HG03045 (cell line): ENCODE results near the gene KDM4B.

Experiments used
- ATAC-seq: cut with Tn5 transposase; IDR thresholded peaks from one replicate; pipeline ENCODE4 v1.9.1; 2021; ENCODE audit warnings: mild to moderate bottlenecking, moderate library complexity; ENCODE audit not compliant: unreplicated experiment

Gene KDM4B

GRCh38 chr19:5086230-5086629, 117.3 kb downstream of the KDM4B start:
- no peak for ATAC-seq

GRCh38 chr19:5086725-5087439, 118.0 kb downstream of the KDM4B start:
- no peak for ATAC-seq

GRCh38 chr19:5089283-5089682, 120.4 kb downstream of the KDM4B start:
- ATAC-seq: no peak

- ATAC-seq: no peak
Observed at GRCh38 chr19:5090465-5091017, 121.6 kb downstream of the KDM4B start.

DNA sequence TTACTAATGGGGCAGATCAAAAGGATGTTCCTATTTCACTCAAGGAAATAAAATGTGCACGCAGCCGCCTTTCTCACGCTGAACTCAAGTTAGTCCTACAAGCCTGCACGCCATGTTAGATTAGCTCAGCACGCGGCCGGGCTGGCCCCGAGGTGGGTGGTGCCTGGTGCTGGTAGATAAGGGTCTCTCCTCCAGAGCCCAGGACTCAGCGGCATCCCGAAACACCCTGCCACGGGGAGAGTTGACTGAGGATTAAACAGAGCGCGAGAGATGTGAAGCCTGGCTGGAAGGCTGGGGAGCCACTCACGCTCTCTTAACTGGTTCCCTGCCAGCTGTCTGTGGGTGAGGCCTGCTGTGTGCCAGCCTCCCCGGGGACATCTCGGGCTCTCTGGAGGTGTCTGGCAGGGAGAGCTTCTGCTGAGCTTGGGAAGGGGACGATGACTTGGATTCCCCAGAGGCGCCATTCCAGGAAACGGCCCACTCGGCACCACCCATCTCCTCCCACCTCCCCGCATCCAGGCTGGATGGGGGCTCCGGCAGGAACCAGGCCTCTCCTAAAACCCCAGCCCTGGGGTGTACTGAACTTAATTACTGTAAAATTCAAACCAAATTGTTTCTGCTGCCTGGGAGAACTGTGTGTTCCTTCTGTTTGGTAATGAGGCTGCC, 122.2 kb downstream of the KDM4B start:
- ATAC-seq: no peak

DNA sequence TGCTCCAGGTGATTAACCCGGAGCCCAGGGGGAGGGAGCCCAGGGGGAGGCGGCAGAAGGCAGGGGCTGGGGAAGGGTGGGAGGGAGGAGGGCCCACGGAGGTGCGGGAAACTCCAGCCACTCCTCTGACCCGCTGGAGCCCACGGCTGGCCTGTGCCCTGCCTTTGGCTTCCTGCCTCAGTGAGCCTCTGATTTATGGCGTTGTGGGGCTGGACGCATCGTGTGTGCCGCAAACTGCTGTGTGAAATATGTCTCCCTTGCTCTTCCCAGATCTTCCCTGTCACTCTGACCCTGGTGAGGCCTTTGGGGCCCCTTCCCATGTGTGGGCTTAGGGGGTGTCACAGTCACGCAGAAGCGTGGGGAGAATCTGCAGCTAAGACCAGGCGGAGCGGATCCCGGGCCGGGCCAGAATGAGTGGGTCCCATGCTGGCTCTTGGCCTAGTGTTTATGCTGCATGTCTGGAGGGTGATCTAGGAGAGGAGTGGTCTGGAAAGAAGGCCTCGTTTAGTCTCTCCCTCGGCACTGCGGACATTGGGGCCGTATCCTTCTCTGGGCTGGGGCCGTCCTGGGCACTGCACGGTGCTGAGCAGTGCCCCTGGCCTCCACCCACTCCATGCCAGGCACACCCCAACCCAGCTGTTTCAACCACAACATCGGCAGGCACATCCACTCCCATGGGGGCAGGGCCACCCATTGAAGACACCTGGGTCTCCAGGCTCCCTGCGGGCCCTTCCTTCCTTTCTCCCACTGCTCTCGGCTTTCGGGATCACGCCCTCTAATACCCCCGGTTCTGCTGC, 123.0 kb downstream of the KDM4B start:
- ATAC-seq: no peak

DNA sequence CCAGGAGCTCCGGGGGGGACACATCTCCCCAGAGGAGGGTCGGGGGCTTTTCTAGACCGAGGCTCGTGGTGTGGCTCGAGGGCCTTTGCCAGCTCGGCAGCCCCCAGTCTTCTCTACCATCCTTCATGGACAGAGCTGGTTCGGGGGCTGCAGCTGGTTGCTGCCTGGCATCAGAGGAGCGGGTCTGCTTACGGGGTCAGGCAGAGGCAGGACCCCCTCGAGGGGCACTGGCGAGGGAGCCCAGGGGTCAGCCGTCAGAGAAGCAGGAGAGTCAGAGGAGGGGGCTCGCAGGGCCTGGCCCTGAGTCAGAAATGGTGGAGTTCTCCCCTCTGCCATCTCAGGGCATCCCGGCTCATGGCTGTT, 123.5 kb downstream of the KDM4B start:
- ATAC-seq: no peak

DNA sequence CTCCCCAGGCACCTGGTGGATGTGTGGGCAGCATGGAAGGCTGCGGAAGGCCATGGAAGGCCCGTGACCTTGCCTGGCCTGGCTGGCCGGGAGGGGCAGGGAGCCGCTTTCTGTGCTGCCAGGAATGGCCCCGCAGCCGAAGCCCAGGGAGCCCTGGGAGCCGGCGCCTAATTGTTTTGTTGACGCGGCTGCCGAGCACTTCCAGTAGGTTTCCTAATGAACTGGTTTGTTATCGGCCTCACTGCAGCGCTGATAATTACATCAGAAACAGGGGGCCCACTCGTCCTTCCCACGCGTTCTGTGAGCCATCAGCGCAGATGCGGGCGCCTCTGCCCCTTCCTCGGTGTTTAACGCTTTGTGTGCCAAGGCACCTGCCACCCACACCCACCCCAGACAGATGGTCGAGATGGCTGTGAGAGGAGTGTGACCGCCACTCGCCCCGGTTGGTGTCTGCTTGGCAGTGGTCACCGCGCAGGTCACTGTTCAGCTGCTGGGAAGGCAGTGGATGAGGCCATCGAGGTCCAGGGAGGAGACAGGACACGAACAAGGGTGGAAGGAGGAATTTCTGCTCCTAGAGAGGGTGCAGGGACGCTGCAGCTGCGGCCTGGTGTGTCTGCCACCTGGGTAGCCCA, 124.5 kb downstream of the KDM4B start:
- ATAC-seq: no peak

DNA sequence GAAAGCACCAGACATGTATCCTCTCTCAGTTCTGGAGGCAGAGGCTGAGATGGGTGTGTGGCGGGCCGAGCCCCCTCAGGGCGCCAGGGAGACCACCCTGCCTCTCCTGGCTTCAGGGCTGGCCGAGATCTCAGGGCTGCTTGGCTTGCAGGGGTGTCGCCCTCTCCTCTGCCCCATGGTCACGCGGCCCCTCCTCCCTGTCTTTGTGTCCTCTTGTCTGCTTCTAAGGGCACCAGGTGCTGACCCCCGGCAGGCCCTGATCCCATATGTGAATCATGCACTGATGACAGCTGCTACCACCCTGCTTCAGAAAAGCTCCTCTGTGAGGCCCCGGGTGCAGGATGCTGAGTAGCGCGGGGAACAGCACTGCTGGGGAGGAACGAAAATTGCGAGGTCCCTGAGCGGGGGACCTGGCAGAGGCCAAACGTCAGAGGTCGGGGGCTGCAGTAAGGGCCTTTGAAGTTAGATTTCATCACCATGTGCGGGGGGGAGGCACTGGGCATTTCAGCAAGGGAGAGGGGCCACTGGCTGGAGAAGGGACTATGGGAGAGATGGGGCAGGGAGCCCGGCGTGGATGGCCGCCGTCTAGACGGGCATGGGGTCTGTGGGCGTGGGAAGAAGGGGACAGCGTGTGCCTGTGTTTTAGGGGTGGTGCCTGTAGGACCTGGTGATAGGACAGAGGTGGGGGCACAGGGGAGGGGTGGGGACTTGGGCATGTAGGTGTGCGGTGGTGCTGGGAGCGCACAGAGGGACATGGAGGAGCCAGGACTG, 125.2 kb downstream of the KDM4B start:
- no peak for ATAC-seq

DNA sequence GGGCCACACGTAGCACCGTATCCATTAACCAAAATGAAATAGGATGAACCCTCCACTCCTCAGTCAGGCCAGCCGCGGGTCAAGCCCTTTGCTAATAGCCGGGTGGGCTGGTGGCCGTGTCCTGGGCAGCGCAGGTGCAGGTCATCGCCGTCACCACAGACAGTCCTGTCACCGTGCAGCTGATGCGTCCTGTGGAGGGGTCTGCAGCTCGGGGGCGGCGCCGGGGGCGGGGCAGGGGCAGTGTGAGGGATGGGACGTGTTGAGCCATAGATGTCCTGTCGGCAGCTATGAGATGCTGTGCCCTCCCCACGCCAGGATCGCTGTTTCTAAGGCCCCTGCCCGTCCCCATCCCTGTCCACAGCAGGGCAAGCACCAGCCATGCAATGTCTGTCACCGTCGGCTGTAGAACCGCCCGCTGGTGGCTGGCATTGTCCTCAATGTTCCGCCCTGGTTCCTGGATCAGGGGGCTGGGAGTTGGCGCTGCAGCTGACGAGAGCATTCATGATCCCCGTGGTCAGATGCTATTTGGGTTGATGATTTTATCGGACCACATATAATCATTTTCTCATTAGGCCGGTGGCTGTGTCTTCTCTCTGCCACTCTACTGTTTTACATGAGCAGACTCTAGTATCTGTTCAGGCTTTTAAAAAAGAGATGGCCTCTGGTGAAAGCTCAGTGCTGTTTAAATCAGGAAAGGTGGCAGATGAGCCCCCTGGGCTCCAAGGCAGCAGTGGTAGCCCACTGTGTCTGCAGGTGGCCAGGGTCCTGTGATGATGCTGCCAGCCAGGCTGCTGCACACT, 126.1 kb downstream of the KDM4B start:
- ATAC-seq: no peak

- ATAC-seq: no peak
Observed at GRCh38 chr19:5095568-5095850, 126.6 kb downstream of the KDM4B start.

DNA sequence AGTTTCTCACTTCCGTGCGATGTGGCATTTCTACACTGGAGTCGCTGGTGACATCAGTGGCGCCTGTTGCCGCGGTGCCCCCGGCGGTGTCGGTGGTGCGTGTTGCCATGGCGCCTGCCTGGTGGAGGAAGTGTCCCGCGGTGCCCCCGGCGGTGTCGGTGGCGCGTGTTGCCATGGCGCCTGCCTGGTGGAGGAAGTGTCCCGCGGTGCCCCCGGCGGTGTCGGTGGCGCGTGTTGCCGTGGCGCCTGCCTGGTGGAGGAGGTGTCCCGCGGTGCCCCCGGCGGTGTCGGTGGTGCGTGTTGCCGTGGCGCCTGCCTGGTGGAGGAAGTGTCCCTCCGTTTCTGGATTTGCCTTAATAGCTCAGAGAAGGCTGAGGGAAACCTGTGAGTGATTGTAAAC, 127.6 kb downstream of the KDM4B start:
- no peak for ATAC-seq

- ATAC-seq: no peak
Observed at GRCh38 chr19:5097331-5097930, 128.5 kb downstream of the KDM4B start.

DNA sequence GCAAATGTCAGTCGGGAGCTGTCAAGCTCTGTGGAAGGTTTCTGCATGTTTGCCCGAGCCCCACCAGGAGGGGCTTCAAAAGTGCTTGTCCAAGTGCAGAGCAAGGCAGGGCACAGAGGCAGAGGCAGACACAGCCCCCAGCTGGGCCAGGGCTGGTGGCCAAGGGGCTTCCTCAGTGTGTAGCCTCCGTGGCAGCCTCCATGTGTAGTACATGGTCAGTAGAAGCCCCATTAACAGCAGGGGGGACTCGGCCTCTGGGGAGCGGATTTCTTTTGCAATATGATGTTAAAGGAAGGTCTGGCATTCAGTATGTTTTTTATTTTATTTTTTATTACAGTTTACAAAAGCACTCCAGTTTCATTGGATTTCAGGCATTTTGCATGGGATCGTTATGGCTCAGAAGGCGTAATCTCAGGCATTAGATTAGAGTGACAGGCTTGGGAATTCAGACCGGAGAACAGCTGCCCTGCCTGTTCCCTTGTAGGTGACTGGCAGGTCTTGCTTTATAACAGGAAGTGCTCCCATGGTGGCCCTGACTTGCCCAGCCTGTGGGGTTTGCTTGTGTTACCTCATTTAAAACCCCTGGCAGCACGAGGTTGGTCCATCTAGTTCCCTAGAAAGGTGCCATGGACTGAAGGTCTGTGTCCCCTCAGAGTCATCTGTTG, 129.2 kb downstream of the KDM4B start:
- no peak for ATAC-seq

- ATAC-seq: no peak
Observed at GRCh38 chr19:5098646-5099045, 129.7 kb downstream of the KDM4B start.

GRCh38 chr19:5099701-5100221, 130.8 kb downstream of the KDM4B start:
- no peak for ATAC-seq

GRCh38 chr19:5101871-5102270, 133.0 kb downstream of the KDM4B start:
- no peak for ATAC-seq

DNA sequence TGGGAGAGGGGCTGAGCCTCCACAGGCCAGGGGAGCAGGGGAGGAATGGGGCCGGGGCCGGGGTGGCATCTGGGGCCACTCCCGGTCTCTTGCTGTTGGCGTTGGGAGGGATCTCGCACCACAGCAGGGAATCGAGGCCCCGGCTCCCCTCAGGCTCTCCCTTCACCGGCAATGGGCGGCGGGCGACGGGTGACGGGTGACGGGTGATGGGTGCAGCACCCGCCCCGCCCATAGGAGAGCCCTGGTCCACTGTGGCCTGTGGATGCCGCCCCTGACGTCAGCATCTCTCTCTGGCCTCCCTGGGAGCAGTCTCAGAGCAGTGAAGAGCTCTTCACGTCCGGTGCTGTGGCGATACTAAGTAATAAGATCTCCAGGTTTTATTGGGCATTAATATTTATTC, 133.6 kb downstream of the KDM4B start:
- ATAC-seq: no peak
